ENCODE data around the gene PLXNA4. TPM values are rescaled to one million over a fixed set of nuclear protein-coding genes. Genes with fewer than 3 reads are reported as not detected.
A peak's percentile ranks its signal among the peaks of the same experiment; 100 is the strongest.

PLXNA4 gene
- total and polyA plus RNA-seq, 8 donors: 1.9 to 6.6 (median 3.4) TPM

DNA sequence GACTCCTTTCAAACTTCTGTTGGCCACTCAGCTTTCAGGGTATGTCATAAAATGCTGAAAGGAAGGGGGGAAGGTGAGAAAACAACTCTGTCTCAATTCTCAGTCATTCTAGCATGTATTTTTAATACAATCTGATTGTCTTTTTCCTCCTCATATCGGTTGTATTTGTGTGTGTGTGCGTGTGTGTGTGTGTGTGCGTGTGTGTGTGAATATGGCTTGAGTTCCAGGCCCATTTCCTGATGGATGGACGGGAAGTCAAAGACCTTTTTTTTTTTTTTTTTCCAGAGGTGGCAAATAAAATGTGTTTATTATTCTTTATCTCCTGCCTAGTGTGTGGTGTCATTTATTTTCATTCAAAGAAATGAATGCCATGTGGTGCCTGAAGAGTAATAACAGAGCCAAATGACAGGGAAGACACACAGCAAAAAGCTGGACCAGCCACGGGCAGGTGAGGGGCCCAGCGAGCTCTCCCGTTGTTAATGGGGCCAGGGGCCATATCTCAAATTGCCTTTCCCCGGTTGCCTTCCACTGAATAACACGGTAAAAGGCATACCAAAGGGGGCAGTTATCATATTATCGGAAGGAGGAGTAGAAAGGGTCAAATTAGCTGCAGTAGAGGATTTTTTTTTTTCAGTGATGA is 3.1 kb upstream of the PLXNA4 start:
- Histone ChIP-seq H3K4me3 (no peak overlapping the region), H3K4me1 (peaks cover 0 to 23% of the 10 kb centered on the region in 2 donors), H3K27me3 (peaks cover 33 to 54% of the 10 kb centered on the region in 2 donors), H3K36me3 (no peaks in the 10 kb centered on the region), H3K27ac (no peak overlapping the region), H3K9me3 (no peaks in the 10 kb centered on the region)
- DNase-seq (no peak), ATAC-seq (no peak)
- TF ChIP-seq, protein P1, sequence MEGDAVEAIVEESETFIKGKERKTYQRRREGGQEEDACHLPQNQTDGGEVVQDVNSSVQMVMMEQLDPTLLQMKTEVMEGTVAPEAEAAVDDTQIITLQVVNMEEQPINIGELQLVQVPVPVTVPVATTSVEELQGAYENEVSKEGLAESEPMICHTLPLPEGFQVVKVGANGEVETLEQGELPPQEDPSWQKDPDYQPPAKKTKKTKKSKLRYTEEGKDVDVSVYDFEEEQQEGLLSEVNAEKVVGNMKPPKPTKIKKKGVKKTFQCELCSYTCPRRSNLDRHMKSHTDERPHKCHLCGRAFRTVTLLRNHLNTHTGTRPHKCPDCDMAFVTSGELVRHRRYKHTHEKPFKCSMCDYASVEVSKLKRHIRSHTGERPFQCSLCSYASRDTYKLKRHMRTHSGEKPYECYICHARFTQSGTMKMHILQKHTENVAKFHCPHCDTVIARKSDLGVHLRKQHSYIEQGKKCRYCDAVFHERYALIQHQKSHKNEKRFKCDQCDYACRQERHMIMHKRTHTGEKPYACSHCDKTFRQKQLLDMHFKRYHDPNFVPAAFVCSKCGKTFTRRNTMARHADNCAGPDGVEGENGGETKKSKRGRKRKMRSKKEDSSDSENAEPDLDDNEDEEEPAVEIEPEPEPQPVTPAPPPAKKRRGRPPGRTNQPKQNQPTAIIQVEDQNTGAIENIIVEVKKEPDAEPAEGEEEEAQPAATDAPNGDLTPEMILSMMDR (IDR thresholded peaks at IDR 0.05): no peak
- intact Hi-C loops (cut with DNase I): loop anchor here in 1 of 2 donors (10.0 kb wide), 1 partner anchor 265 kb away; no protein-coding TSS in a partner anchor

DNA sequence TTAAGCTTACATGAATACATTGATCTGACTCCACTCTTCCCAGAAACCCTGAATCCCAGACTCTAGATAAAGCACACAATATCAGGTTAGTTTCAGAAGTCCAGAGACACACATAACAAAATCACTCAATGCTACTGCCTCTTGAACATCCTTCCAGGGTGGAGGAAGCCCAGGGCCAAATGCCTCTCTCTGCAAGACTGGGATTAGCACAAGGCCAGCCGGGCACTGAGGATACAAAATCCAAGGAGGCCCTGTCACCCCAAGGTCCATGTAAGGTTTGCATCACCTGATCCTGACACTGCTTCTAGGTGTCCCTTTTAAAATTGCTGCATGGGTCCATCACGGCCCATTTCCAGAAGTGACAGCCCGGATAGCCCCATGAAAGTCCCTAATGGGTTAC is 2.6 kb upstream of the PLXNA4 start:
- Histone ChIP-seq H3K36me3 (no peaks in the 10 kb centered on the region), H3K27me3 (peaks cover 39 to 60% of the 10 kb centered on the region in 2 donors), H3K27ac (no peak overlapping the region), H3K4me1 (peaks cover 0 to 23% of the 10 kb centered on the region in 2 donors), H3K4me3 (no peak overlapping the region), H3K9me3 (no peaks in the 10 kb centered on the region)
- TF ChIP-seq, protein P1 (IDR thresholded peaks at IDR 0.05): no peak
- no peak for ATAC-seq
- intact Hi-C loops (cut with DNase I): loop anchor here in 1 of 2 donors (10.0 kb wide), 1 partner anchor 264 kb away; no protein-coding TSS in a partner anchor
- DNase-seq: no peak

DNA sequence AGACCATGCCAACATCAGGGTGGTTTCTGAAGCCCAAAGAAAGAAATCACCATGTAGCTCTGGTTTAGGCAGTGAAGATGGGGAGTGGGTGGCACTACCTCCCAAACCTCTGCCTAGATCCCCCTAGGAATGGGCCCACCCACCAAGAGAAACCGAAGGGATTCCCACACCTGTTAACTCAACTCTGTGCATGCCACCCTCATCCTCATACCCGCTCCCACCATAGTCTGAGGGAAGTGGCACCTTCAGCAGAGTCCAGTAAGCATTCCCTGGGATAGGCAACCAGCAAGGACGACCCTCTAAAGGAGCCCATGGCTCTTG is 1.7 kb upstream of the PLXNA4 start:
- peaks cover 0 to 23% of the 10 kb centered on the region in 2 donors for H3K4me1 ChIP-seq
- DNase-seq: no peak
- TF ChIP-seq, protein P1 (IDR thresholded peaks at IDR 0.05): no peak
- no peak for ATAC-seq
- no peak overlapping the region for H3K4me3 ChIP-seq
- H3K9me3 ChIP-seq: no peaks in the 10 kb centered on the region
- H3K36me3 ChIP-seq: no peaks in the 10 kb centered on the region
- peaks cover 47 to 68% of the 10 kb centered on the region in 2 donors for H3K27me3 ChIP-seq
- intact Hi-C loops (cut with DNase I): loop anchor here in 1 of 2 donors (10.0 kb wide), 1 partner anchor 263 kb away; no protein-coding TSS in a partner anchor
- no peak overlapping the region for H3K27ac ChIP-seq

- Histone ChIP-seq H3K27me3 (peaks cover 51 to 74% of the 10 kb centered on the region in 2 donors), H3K27ac (no peak overlapping the region), H3K36me3 (no peaks in the 10 kb centered on the region), H3K9me3 (no peaks in the 10 kb centered on the region), H3K4me1 (peaks cover 0 to 23% of the 10 kb centered on the region in 2 donors), H3K4me3 (peak overlapping the region; percentile 5 to 11)
- ATAC-seq (peak; percentile 67), DNase-seq (peak; percentile 67 to 93 (median 82))
- intact Hi-C loops (cut with DNase I): loop anchor here in 1 of 2 donors (10.0 kb wide), 1 partner anchor 263 kb away; no protein-coding TSS in a partner anchor
- TF ChIP-seq, protein P1 (IDR thresholded peaks at IDR 0.05): no peak
Observed at GRCh38 chr7:132577206-132578049, 1.2 kb upstream of the PLXNA4 start.

DNA sequence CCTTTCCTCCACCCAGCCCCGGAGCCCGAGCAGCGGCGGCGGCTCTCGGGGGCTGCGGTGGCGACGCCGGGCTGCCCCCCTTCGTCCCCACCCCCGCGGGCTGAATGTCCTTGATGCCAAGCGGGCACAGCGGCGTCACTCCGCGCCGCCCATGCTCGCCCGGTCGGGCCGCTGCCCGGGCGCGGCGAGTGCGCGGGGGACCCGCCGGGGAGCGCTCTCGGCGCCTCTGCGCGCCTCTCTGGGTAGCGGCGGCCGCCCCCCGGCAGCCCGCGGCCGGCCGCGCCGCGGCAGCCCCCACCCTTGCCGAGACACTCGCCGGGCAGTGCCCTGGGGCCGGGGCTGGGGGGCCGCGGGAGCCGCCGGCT is 433 bp upstream of the PLXNA4 start:
- Histone ChIP-seq H3K9me3 (no peaks in the 10 kb centered on the region), H3K27me3 (peaks cover 58 to 81% of the 10 kb centered on the region in 2 donors), H3K27ac (no peak overlapping the region), H3K36me3 (no peaks in the 10 kb centered on the region), H3K4me3 (peak overlapping the region; percentile 25 to 29), H3K4me1 (peaks cover 0 to 23% of the 10 kb centered on the region in 2 donors)
- TF ChIP-seq, protein P1 (IDR thresholded peaks at IDR 0.05): no peak
- intact Hi-C loops (cut with DNase I): loop anchor here in 1 of 2 donors (10.0 kb wide), 1 partner anchor 262 kb away; no protein-coding TSS in a partner anchor
- no peak for ATAC-seq
- no peak for DNase-seq
